ENCODE results near the gene DLGAP1. TPM values are rescaled to one million over a fixed set of nuclear protein-coding genes. Genes with fewer than 3 reads are reported as not detected.

DLGAP1 gene
- total RNA-seq, 1 experiment from 2014 or later = 2.9 TPM

DNA sequence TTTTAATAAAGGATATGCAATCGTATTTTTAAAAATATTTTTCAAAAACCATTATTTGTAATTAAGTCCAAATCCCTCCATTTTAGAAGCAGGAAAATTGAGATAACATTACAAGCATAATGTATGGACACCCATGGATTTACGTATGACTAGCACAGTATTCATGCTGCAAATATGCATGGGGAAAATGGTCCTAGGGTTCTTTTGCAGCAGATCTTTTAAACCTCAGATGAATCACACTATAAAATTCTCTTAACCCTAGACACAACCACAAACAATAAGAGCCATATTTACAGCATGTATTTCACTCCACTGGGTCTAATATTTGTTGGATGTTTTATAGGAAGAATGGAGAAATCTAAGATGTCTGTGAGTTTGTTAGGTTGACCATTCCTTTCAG is 551.8 kb downstream of the DLGAP1 start:
- DNase-seq (ENCODE audit: low read depth) = peak; percentile 69

DNA sequence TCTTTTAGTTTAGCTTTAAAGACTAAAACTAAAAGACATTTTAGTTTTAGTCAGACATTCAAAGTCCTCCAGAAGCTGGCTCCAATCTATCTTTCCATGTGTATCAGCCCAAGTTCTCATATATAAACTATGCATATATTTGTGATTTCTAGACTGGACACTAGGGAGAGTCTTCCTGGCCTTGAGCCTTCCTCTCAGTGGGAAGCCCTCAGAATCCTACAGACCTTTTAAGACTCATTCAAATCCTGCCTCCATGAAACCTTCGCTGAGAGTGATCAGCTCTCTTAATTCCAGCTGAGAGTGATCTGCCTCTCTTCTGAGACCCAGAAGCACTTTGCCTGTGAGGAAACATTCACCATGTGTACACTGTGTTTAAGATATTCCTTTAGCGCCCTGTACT is 552.4 kb downstream of the DLGAP1 start:
- peak; percentile 26 for DNase-seq (ENCODE audit: low read depth)

DNA sequence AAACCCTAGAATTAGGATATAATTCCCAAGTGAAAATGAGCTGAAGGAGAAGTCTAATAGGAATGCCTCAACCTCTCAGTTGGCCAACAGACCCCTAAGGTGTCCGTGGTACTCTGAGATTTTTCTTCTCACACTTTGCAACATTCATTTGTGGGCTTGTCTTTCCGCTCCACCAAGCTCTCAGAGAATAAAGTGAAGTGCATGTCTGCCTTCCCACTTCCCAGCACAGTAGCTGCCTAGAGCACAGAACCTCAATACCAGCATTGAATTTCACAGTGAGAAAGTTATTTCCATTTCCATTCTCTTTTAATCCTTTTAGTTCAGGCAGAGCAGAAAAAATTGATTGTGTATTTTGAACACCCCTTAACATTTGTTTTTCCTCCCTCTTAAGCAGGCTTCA is 553.3 kb downstream of the DLGAP1 start:
- DNase-seq (ENCODE audit: low read depth) = no peak

GRCh38 chr18:3901042-3901441 is 554.1 kb downstream of the DLGAP1 start:
- no peak for DNase-seq (ENCODE audit: low read depth)

DNA sequence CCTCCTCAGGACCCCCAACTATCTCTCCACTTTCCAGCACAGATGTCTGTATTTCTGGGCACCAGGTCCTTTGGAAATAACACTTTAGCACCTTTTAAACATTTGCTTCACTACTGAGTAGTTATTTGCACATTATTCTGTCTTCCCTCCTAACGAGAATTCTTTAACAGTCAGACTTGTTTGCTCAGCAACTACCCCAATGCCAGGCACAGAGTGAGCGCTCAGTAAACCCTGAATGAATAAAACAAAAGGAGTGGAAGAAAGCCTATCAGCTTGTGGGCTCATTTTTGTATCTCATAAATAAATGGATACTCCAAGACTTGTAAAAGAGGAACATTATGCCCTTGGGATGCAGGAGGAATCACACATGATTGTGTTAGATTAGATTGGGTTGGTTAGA is 554.8 kb downstream of the DLGAP1 start:
- DNase-seq (ENCODE audit: low read depth) = no peak

GRCh38 chr18:3898861-3899613 is 556.1 kb downstream of the DLGAP1 start:
- no peak for DNase-seq (ENCODE audit: low read depth)

GRCh38 chr18:3892152-3892551 is 563.0 kb downstream of the DLGAP1 start:
- DNase-seq (ENCODE audit: low read depth) = no peak

DNA sequence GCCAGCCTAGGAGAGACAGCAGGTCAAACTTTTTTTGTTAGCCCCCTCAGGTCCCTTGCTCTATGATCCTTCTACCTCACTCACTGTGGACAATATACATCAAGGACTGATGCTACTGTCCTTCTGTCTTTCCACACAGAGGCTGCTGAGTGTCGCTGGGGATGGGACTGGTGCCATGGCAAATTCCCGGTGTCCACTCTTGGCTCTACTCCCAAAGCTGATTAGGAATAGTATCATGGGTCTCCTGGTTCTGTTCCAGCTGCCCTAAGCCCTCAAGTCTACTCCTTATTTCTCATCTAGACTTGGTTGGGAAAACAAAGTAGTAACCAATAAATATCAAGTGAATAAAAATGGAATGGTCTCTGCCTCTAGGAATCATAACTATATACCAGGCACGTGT is 563.9 kb downstream of the DLGAP1 start:
- DNase-seq (ENCODE audit: low read depth) = no peak

DNA sequence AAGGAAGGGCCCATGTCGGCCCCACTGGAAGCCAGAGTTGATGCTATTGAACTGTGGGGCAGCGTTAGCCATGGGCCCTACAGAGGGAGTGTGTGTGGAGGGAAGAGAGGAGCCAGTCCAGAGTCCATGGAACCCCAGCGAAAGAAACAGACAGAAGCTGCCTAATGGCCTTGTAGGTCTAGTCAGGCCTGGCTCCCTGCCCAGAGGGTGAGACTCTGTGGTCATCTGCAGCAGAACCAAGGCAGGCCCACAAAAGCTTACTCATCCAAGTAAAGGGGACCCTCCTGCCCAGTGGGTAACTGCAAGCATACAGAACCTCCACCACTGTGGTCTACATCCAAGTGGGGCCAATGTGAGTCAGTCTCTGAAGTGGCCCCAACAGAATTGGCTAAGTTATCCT is 565.3 kb downstream of the DLGAP1 start:
- peak; percentile 85 for DNase-seq (ENCODE audit: low read depth)

DNA sequence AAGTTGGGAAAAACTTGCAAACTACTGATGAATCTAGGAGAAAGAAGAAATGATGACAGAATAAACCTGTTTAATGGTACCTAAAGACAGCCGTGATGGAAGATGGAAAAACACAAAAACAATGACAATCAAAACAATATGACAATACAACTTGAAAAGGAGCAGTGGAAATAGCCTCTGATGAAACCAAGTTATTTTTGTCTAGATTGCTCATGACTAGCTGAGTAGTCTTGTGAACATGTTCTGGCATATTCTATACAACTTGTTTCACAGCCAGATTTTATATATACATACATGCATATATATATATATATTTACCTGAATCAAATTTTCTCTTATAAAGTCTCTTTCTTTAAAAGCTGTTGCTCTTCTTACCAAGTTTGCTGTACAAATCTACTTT is 566.0 kb downstream of the DLGAP1 start:
- DNase-seq (ENCODE audit: low read depth) = no peak

DNA sequence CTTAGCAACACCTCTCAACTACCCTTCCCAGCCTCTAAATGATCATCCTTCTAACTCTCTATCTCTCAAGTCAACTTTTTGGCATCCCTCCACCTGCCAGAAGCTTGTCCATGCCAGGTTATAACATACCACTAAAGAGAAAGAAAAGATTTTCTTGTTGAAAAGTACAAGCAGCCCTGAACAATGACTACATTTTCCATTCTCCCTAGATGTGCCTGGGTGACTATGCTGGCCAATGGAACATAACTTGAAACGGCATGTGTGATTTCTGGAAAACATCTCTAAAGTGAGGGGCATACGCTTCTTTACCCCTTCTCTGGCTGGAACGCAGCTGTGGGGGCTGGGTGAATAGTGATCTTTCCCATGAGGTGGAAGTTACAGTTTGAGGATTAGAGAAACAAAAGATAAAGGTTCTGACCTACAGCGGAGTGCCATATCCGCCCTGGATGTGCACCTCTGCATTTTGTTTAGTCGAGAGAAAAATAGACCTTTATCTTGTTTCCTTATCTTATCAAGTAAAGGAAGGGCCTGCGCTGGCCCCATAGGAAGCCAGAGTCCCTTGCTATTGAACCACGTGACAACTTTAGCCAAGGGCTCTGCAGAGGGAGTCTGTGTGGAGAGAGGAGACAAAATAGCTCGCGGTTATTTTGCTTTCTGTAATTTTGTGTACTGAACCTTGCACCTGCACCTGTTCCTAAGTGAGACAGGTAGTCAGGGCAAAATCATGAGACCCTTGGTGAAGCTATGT is 568.4 kb downstream of the DLGAP1 start:
- DNase-seq (ENCODE audit: low read depth) = no peak

DNA sequence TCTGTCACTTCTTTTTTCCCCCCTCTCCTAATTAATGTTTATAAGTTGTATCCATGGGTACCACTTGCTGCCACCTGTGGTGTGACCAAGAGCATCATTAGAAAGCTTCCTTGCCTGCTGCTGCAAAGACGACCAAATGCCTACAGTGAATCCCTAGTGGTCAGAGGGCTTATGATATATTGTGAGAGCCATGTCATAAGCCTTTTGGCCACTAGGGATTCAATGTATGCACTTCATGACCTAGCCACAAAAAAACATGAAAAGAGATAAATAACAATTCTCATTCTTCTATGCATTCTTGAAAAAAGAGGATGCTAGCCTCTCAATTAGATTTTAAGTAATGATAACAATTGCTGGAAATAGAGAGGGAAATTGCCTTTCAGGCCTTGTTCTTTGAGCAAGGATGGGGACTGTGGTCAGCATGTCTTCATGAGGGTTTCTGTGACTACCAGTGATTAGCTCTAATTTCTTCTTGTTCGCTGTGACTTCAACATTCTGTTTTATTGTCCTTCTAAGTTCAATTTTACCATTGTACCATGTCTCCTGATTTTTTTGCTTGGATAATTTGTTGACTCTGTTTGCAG is 569.8 kb downstream of the DLGAP1 start:
- no peak for DNase-seq (ENCODE audit: low read depth)

DNA sequence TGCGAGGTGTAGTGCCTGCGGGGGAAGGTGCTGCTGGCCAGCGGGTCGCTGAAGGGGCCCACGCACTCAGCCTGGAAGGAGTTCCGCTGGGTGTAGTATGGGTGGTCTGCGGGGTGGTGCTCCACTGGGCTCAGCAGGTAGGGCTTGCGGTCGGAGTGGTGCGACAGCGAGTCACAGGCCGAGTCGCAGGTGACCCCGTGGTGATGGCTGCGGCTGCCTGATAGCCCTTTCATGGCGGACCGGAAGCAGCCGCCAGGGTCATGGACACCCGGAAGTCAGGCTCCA is 575.3 kb downstream of the DLGAP1 start:
- DNase-seq (ENCODE audit: low read depth) = no peak

DNA sequence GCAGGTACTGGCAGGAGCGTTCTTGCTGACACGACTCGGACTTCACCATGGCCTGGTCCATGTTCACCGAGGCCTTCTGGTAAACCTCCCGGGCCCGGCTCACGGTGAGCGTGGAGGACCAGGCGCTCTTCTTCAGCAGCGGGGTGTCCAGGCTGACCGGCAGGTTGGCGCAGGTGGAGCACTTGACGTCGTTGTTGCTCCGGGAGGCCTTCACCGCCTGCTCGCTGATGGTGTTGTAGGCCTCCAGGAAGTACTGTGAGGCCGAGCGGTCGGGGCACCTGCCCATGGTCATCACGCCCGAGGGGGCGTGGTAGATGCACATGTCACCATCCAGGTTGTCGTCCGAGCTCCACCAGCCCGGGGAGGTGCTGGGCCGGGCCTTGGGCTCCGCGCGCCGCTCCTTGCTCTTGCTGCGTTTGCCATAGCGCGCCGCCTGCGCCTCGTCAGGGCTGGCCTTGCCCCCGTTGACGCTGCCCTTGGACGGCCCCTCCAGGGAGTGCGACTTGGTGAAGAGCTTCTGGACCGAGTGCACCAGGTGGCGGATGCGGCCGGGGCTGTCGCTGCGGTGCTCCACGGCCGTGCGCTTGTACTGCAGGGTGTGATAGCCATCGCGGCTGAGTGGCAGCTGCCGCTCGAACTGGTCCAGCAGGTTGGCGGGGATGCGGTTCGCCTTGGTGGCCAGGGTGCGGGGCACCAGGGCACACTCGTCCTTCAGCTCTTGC is 575.8 kb downstream of the DLGAP1 start:
- DNase-seq (ENCODE audit: low read depth) = no peak

GRCh38 chr18:3878401-3878800 is 576.7 kb downstream of the DLGAP1 start:
- DNase-seq (ENCODE audit: low read depth) = no peak

GRCh38 chr18:3877678-3878077 is 577.4 kb downstream of the DLGAP1 start:
- no peak for DNase-seq (ENCODE audit: low read depth)

DNA sequence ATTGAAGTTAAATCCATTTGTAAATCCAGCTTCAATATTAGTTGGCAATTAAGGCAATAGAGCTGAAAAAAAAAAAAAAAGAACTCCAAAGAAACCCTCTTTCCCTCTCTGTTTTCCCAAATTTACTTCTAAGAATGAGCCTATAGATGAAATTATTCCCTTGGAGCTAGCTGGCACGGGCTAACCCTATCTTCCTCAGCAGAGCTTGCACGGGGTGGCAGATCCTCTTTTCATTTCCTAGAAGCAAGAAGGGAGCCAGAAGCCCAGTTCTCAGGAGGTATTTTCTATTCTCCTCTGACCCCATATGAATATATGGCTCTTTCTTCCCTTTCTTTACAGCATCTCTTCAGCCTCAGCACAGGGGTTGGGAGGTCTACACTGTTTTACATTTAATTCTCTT is 579.1 kb downstream of the DLGAP1 start:
- DNase-seq (ENCODE audit: low read depth) = no peak

- no peak for DNase-seq (ENCODE audit: low read depth)
Observed at GRCh38 chr18:3875376-3875775, 579.7 kb downstream of the DLGAP1 start.

DNA sequence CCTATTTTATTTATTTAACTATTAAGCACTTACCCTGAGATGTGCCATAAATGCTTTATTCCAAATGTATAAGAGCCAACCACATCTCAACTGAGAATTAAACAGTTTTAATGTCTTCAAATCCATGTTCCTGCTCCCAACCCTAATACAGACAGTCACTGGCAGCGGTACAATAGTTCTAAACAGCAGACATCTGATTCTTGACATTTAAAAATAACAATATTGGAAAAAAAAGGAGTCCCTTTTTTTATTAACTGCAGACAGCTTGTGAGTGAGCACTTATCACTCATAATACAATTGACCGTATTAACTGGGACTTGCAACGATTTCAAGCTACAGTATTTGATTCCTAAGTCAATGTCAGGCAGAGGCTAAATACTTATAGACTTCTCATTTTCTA is 580.5 kb downstream of the DLGAP1 start:
- DNase-seq (ENCODE audit: low read depth) = no peak

GRCh38 chr18:3874125-3874524 is 581.0 kb downstream of the DLGAP1 start:
- DNase-seq (ENCODE audit: low read depth) = no peak

GRCh38 chr18:3873698-3874097 is 581.4 kb downstream of the DLGAP1 start:
- no peak for DNase-seq (ENCODE audit: low read depth)

DNA sequence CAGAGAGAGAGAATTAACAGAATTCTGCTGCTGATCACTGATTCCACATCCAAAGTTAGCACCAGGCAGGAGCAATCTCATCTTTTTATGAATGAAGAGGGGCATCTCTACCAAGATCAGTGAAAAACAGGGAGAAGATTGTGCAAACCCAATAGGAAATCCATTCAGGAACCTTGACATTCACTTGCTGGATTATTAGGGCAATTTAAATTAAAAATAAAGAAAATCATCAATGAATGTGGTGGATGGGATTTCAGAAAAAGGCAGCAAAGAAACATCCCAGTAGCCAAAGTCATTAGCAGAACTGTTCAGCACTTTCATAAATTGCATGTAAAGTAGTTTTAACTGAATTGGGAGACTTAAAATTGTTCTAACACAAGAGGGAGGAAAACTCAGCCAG is 581.9 kb downstream of the DLGAP1 start:
- DNase-seq (ENCODE audit: low read depth) = no peak

DNA sequence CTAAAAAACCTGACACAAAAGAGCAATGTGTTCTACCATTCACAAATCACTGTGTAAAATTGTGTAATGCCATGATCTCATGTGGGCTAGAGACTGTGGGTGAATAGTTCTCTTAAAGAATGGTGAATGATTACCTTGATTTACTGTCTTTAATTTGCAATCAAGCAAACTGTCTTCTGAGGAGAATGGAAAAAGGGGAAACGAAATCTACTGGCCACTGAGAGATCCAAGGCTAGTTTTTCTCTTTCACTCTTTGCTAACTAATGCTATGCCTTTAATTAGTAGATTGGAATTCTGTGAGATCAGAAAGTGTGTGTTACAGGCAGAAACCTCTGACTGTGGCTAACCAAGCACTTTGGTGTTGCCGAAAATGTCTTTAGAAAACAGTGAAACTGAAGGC is 582.5 kb downstream of the DLGAP1 start:
- DNase-seq (ENCODE audit: low read depth) = no peak
